GM12875 (cell line): Measurements from ENCODE around the gene ADAM22.

Experiments
- H3K4me3 ChIP-seq: one replicate; pipeline ENCODE4 v1.5.1; 2011; ENCODE audit warnings: low read depth, low read length, control low read depth
- TF ChIP-seq, protein P1 (sequence below): IDR thresholded peaks from 2 replicates; pipeline ENCODE4 v1.5.1; 2011; ENCODE audit warnings: low read depth, mild to moderate bottlenecking, control low read depth, inconsistent platforms, low read length, moderate library complexity, borderline replicate concordance; ENCODE audit not compliant: insufficient read depth

Gene ADAM22

DNA sequence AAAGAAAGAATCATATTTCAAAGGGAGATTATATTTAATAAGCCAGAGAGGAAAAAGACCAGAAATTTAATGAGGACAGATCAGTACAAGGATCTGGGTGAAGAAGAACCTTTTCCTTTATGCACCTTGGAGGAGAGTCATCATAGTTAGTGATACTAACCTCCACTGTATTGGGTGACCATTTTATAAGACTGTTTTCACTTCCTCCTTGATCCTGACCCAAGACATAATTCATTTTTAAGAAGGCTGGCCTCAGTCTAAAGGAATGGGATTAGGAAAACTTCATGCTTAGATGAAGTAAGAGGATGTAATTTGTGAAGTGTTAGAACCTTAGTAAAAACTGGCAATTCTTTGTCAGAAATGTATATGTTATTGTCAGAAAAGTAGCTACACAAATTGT is 68.6 kb downstream of the ADAM22 start:
- TF ChIP-seq, protein P1, sequence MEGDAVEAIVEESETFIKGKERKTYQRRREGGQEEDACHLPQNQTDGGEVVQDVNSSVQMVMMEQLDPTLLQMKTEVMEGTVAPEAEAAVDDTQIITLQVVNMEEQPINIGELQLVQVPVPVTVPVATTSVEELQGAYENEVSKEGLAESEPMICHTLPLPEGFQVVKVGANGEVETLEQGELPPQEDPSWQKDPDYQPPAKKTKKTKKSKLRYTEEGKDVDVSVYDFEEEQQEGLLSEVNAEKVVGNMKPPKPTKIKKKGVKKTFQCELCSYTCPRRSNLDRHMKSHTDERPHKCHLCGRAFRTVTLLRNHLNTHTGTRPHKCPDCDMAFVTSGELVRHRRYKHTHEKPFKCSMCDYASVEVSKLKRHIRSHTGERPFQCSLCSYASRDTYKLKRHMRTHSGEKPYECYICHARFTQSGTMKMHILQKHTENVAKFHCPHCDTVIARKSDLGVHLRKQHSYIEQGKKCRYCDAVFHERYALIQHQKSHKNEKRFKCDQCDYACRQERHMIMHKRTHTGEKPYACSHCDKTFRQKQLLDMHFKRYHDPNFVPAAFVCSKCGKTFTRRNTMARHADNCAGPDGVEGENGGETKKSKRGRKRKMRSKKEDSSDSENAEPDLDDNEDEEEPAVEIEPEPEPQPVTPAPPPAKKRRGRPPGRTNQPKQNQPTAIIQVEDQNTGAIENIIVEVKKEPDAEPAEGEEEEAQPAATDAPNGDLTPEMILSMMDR, result no peak
- no peak overlapping the region for H3K4me3 ChIP-seq

DNA sequence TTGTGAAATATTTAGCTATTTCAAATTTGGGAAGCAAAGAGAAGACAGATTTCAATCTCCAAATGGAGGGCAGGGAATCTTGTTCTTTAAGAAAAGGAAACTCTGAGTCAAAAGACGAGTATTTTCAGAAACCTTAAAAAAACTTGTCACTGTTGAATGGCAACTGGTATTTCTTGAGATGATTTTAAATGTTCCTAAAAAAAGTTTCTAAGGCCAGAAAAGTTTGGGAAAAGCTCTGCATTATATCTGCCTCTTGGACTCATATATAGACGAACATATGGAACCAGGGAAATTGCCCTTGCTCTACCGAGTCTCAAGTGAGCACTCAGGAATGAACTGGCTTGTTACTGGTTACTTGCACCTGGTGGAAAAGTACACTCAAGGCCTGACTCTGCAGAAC is 69.5 kb downstream of the ADAM22 start:
- no peak overlapping the region for H3K4me3 ChIP-seq
- TF ChIP-seq, protein P1, result no peak

DNA sequence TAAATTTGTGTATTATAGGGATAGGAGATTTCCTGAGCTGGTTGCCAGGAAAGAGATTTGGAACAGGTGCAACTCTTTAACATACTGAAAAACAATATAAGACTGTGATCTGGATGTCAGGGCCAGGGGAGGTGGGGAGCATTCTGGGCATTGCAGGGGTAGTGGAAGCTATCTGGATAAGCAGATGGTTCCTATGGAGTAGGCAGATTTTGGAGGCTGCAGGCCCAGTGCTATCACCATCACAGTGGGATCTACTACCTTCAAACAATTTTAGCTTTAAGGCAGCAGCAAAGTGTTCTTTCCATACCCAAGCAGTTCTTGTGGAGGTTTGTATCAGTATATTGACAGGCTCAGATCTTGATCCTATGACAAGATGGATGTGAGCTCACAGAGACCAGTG is 71.1 kb downstream of the ADAM22 start:
- TF ChIP-seq, protein P1, result no peak
- H3K4me3 ChIP-seq, result no peak overlapping the region

DNA sequence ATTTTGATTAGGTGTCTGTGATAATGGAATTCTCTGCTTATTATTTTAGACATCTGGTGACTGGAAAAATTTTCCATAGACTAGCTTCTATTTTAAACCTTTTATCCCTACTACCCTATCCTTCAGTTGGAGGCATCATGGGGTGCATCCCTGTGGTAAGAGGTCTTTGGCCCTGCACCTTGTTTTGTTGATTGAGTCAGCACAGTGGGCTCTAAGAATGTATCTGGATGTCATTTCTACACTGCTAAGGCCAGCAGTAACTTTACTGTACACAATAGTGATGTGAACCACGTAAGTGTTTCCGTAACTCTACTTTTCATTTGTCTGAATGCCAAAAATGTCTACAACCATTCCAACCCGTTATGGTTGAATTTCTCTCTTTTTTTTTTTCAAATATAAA is 75.6 kb downstream of the ADAM22 start:
- H3K4me3 ChIP-seq, result no peak overlapping the region
- TF ChIP-seq, protein P1, result no peak

DNA sequence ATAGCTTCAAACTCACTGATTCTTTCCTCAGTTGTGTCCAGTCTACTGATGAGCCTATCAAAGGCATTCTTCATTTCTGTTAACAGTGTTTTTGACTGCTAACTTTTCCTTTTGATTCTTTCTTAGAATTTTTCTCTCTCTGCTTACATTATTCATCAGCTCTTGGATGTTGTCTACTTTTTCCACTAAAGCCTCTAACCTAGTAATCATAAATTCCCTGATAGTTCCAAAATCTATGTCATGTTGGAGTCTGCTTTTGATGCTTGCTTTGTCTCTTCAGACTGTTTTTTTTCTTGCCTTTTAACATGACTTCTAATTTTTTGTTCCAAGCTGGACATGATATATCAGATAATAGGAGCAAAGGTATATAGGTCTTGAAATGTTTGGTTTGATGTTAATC is 78.0 kb downstream of the ADAM22 start:
- no peak overlapping the region for H3K4me3 ChIP-seq
- TF ChIP-seq, protein P1, result no peak

DNA sequence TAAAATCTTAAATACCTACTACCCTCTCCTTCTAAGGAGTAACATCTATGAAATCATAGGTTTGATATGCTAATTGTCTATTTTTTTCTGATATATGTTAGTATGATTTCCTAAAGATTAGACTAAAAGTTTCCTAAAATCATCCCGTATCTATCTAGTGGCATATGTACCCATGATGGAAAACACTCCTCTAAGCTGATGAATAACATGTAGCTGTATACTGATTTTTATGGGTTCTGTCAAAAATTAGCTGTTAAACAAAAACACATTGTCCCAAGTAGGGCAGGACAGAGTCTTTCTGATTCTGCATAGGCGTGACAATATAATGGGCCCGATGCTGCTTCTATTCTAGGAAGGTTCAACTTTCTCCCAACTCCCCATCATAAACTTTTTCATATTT is 79.9 kb downstream of the ADAM22 start:
- TF ChIP-seq, protein P1, result no peak
- H3K4me3 ChIP-seq, result no peak overlapping the region

DNA sequence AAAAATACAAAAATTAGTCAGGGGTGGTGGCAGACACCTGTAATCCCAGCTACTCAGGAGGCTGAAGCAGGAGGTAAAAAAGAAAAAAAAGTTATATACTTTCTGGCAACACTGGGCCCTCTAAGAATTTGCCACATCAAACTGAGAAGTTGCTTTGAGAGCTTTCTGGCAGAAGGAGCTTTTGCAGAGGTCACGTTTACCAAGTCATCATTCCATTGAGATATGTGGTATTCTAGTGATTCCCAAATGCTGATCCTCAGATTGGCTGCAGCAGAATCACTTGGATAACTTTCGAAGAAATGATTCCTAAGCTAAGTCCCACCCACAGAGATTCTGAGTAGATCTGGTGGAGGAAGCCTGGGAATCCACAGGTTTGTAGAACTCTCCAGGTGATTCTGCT is 80.5 kb downstream of the ADAM22 start:
- TF ChIP-seq, protein P1, result no peak
- no peak overlapping the region for H3K4me3 ChIP-seq
